ENCODE results near the gene CLDN18. TPM values are rescaled to one million over a fixed set of nuclear protein-coding genes. Genes with fewer than 3 reads are reported as not detected.

CLDN18 gene
- total RNA-seq, 1 experiment from 2014 or later = 0.17 TPM

- Histone ChIP-seq H3K27ac (ENCODE audit: low read depth, low read length) (no peak overlapping the region), H4K20me1 (ENCODE audit: insufficient read depth) (no peaks in the 10 kb centered on the region), H3K9ac (ENCODE audit: low read length) (no peak overlapping the region), H2AFZ (ENCODE audit: low read depth, low read length, poor library complexity, severe bottlenecking) (no peak overlapping the region), H3K9me3 (ENCODE audit: control insufficient read depth in 1 of 2, insufficient read depth in 1 of 2, low read depth in 1 of 2, low read length in 2 of 2) (no peaks in the 10 kb centered on the region), H3K27me3 (ENCODE audit: insufficient read depth, low read length) (no peaks in the 10 kb centered on the region), H3K36me3 (ENCODE audit: control insufficient read depth in 1 of 2, insufficient read depth in 2 of 2, low read length in 2 of 2) (no peaks in the 10 kb centered on the region), H3K4me3 (replicated peaks in 1 of 2; ENCODE audit: low read depth in 1 of 2, low read length in 2 of 2) (no peak overlapping the region), H3K4me2 (ENCODE audit: low read length) (no peak overlapping the region), H3K4me1 (ENCODE audit: control insufficient read depth in 1 of 2, insufficient read depth in 2 of 2, low read length in 2 of 2) (no peaks in the 10 kb centered on the region), H3K9me2 (ENCODE audit: insufficient read depth) (no peaks in the 10 kb centered on the region), H3K79me2 (ENCODE audit: insufficient read depth, low read length) (no peaks in the 10 kb centered on the region)
- ChIA-PET RAD21 (ENCODE audit: low non-redundant PET in 1 of 2, low total read pairs in 2 of 2, uncharacterized antibody in 2 of 2, unreplicated experiment in 2 of 2) (no interaction called here), CTCF (interaction anchor here (0.6 to 1.8 kb wide), 7 partner anchors 9 to 947 kb away, joined by 3 to 4 read pairs (median 4); no protein-coding TSS in a partner anchor), POLR2A (no interaction called here)
- BruUV-seq (replicated peaks) = no TSS peak
- intact Hi-C loops (cut with micrococcal nuclease) = loop anchor here (1.0 to 5.0 kb wide), 3 partner anchors 81 to 945 kb away; no protein-coding TSS in a partner anchor
- peak; percentile 96 for ATAC-seq
- peak; percentile 12 for DNase-seq (ENCODE audit: low read depth, low spot score)
- no peak for TF ChIP-seq EZH2 (IDR thresholded peaks at IDR 0.05)
- TF ChIP-seq ZNF274 (IDR thresholded peaks at IDR 0.05; ENCODE audit: low read depth, low read length) = no peak
- TF ChIP-seq CTCF (IDR thresholded peaks at IDR 0.05 in 2 of 3, conservative IDR thresholded peaks at IDR 0.05 in 1 of 3; ENCODE audit: borderline replicate concordance in 1 of 3, insufficient read depth in 1 of 3, low read depth in 2 of 3, low read length in 2 of 3) = peak; percentile 51 to 86 (median 79); a peak in 5 of 6 replicates
- no peak for TF ChIP-seq ELF1 (IDR thresholded peaks at IDR 0.05; ENCODE audit: borderline replicate concordance, low read depth)
- TF ChIP-seq RAD21 (IDR thresholded peaks at IDR 0.05; ENCODE audit: low read depth) = peak; percentile 73
Observed at GRCh38 chr3:138051947-138052802, 42.2 kb downstream of the CLDN18 start.

DNA sequence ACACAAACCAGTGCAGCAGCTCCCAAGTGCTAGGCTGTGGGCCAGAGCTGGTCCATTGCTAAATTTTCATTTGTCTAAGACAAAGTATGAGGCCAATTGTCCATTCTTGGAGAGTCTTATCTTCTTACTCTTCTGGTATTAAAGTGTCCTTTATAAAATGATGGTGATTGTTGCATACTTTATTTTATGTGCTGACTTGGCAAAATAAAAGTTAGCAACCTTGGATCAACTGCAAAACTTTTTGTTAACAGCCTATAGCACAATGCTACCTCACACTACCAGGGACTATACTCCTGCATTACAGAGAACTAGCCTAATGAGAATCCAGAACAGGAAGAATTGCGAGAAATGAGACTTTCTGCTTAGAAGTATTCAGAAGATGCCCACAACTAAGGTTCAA, 44.1 kb downstream of the CLDN18 start:
- CTCF ChIA-PET = interaction anchor here (1.3 to 2.2 kb wide), 2 partner anchors 364 to 949 kb away, joined by 4 read pairs; no protein-coding TSS in a partner anchor
- H3K9me2 ChIP-seq (ENCODE audit: insufficient read depth) = no peaks in the 10 kb centered on the region
- no peak overlapping the region for H3K4me2 ChIP-seq (ENCODE audit: low read length)
- POLR2A ChIA-PET = no interaction called here
- no peak overlapping the region for H2AFZ ChIP-seq (ENCODE audit: low read depth, low read length, poor library complexity, severe bottlenecking)
- H3K4me3 ChIP-seq (replicated peaks in 1 of 2; ENCODE audit: low read depth in 1 of 2, low read length in 2 of 2) = no peak overlapping the region
- no peak overlapping the region for H3K27ac ChIP-seq (ENCODE audit: low read depth, low read length)
- BruUV-seq (replicated peaks) = no TSS peak
- no peaks in the 10 kb centered on the region for H3K9me3 ChIP-seq (ENCODE audit: control insufficient read depth in 1 of 2, insufficient read depth in 1 of 2, low read depth in 1 of 2, low read length in 2 of 2)
- no peaks in the 10 kb centered on the region for H4K20me1 ChIP-seq (ENCODE audit: insufficient read depth)
- no peak overlapping the region for H3K9ac ChIP-seq (ENCODE audit: low read length)
- RAD21 ChIA-PET (ENCODE audit: low non-redundant PET in 1 of 2, low total read pairs in 2 of 2, uncharacterized antibody in 2 of 2, unreplicated experiment in 2 of 2) = no interaction called here
- H3K27me3 ChIP-seq (ENCODE audit: insufficient read depth, low read length) = no peaks in the 10 kb centered on the region
- no peaks in the 10 kb centered on the region for H3K36me3 ChIP-seq (ENCODE audit: control insufficient read depth in 1 of 2, insufficient read depth in 2 of 2, low read length in 2 of 2)
- intact Hi-C loops (cut with micrococcal nuclease) = loop anchor here (5.0 kb wide), 2 partner anchors 347 to 947 kb away; no protein-coding TSS in a partner anchor
- no peaks in the 10 kb centered on the region for H3K79me2 ChIP-seq (ENCODE audit: insufficient read depth, low read length)
- ATAC-seq = no peak
- DNase-seq (ENCODE audit: low read depth, low spot score) = no peak
- no peaks in the 10 kb centered on the region for H3K4me1 ChIP-seq (ENCODE audit: control insufficient read depth in 1 of 2, insufficient read depth in 2 of 2, low read length in 2 of 2)
- no peak for TF ChIP-seq REST (IDR thresholded peaks at IDR 0.05; ENCODE audit: low read depth)
- TF ChIP-seq SRF (IDR thresholded peaks at IDR 0.05; ENCODE audit: low read depth) = no peak
- TF ChIP-seq SIN3A (IDR thresholded peaks at IDR 0.05; ENCODE audit: low read depth) = no peak
- no peak for TF ChIP-seq RAD21 (IDR thresholded peaks at IDR 0.05; ENCODE audit: low read depth)
- TF ChIP-seq EGR1 (IDR thresholded peaks at IDR 0.05; ENCODE audit: low read depth) = no peak
- no peak for TF ChIP-seq ZNF274 (IDR thresholded peaks at IDR 0.05; ENCODE audit: low read depth, low read length)
- TF ChIP-seq ELF1 (IDR thresholded peaks at IDR 0.05; ENCODE audit: borderline replicate concordance, low read depth) = no peak

All from HCT116 (cell line).